Measurements from ENCODE around the gene DAPK2.

DNA sequence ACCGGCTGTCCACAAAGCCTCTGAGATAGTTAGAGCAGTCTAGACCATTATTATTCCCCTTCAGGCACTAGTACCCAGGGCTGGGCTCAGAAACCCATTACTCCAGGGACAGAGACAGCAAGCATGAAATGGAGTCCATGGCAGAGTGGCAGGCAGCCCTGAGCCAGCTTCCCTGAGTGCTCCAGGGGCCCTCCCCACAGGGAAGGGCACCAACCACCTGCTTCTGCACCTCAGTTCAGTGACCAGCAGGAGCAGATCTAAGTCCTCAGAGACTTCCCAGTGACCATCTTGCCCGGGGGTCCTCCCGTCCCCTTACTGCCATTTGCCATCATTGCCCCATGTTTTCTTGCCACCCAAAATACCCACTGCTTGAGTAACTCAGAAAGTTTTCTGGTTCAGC lies 62.0 kb downstream of the DAPK2 start:
- TF ChIP-seq, protein P1, sequence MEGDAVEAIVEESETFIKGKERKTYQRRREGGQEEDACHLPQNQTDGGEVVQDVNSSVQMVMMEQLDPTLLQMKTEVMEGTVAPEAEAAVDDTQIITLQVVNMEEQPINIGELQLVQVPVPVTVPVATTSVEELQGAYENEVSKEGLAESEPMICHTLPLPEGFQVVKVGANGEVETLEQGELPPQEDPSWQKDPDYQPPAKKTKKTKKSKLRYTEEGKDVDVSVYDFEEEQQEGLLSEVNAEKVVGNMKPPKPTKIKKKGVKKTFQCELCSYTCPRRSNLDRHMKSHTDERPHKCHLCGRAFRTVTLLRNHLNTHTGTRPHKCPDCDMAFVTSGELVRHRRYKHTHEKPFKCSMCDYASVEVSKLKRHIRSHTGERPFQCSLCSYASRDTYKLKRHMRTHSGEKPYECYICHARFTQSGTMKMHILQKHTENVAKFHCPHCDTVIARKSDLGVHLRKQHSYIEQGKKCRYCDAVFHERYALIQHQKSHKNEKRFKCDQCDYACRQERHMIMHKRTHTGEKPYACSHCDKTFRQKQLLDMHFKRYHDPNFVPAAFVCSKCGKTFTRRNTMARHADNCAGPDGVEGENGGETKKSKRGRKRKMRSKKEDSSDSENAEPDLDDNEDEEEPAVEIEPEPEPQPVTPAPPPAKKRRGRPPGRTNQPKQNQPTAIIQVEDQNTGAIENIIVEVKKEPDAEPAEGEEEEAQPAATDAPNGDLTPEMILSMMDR (conservative IDR thresholded peaks at IDR 0.05), result no peak
- TF ChIP-seq ZFX (IDR thresholded peaks at IDR 0.05), result no peak

Measured in C4-2B (cell line).